Measurements from ENCODE around the gene PHYHIPL.

GRCh38 chr10:59279991-59280505, 103.6 kb downstream of the PHYHIPL start:
- TF ChIP-seq CTCF (IDR thresholded peaks at IDR 0.05; ENCODE audit: insufficient read depth, low read depth, low read length) (no peak), EZH2 (IDR thresholded peaks at IDR 0.05; ENCODE audit: insufficient read depth, low read length) (no peak)
